ENCODE results near the gene UBE2H. TPM values are rescaled to one million over a fixed set of nuclear protein-coding genes. Genes with fewer than 3 reads are reported as not detected.
A peak's percentile ranks its signal among the peaks of the same experiment; 100 is the strongest.
"Not testable (repeated sequence)": the region's sequence is repeated elsewhere in the genome, so short reads cannot be mapped to it uniquely, and the experiment has no call there.

UBE2H gene
- polyA plus RNA-seq, 6 donors from 2014 or later = 35.9 to 86.8 (median 55.6) TPM

- H3K9me3 Mint-ChIP-seq; ATAC-seq (ENCODE audit: low read depth in 2 of 2); H3K36me3 Mint-ChIP-seq; H3K27me3 Mint-ChIP-seq; H3K4me3 Mint-ChIP-seq; DNase-seq: not testable (repeated sequence)
- Mint-ChIP-seq H3K4me1 (peaks cover 12 to 25% (median 20%) of the 10 kb centered on the region in 3 donors), H3K27ac (peak overlapping the region in 1 of 6 donors; percentile 41)
Measured at GRCh38 chr7:129960204-129960475, 7.4 kb upstream of the UBE2H start.

DNA sequence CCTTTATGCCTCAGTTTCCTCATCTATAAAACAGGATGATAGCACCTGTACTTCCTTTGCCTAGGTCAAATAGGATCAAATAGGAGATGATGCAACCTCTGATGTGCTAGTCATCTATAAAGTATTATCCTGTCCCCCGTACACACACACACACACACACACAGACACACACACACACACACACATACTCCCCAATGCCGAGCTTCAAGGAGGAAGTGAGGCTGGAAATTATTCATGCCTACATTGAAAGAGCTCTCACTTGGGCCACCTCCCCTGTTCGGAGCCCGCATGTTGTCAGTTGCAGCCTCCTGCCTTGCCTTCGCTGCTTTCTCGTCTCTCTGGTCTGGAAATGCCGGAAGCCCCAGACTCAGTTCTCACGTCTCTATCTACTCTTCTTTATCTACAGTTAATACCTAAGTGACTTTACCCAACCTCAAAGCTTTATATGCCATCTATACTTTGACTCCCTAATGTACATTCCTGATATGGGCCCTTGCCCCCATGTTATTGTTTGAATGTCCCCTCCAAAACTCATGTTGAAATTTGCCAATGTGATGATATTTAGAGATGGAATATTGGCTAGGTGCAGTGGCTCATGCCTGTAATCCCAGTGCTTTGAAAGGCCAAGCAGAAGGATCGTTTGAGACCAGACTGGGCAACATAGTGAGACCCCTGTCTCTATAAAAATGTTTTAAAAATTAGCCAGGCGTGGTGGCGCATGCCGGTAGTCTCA is 6.9 kb upstream of the UBE2H start:
- ATAC-seq (ENCODE audit: low read depth in 2 of 2) = peak; percentile 90 to 91
- no peaks in the 10 kb centered on the region for H3K27me3 Mint-ChIP-seq
- H3K36me3 Mint-ChIP-seq = no peaks in the 10 kb centered on the region
- peak; percentile 42 for DNase-seq
- peak overlapping the region in 1 of 8 donors; percentile 66 for H3K4me3 Mint-ChIP-seq
- H3K27ac Mint-ChIP-seq = peak overlapping the region in 4 of 6 donors; percentile 13 to 81 (median 41)
- H3K4me1 Mint-ChIP-seq = peaks cover 12 to 25% (median 20%) of the 10 kb centered on the region in 3 donors
- H3K9me3 Mint-ChIP-seq = no peaks in the 10 kb centered on the region

GRCh38 chr7:129958643-129959470 is 6.1 kb upstream of the UBE2H start:
- no peak for ATAC-seq (ENCODE audit: low read depth in 2 of 2)
- H3K27me3 Mint-ChIP-seq = no peaks in the 10 kb centered on the region
- peak overlapping the region in 2 of 6 donors; percentile 30 to 41 for H3K27ac Mint-ChIP-seq
- peak overlapping the region in 1 of 8 donors; percentile 66 for H3K4me3 Mint-ChIP-seq
- H3K9me3 Mint-ChIP-seq = no peaks in the 10 kb centered on the region
- H3K36me3 Mint-ChIP-seq = no peaks in the 10 kb centered on the region
- peaks cover 12 to 25% (median 20%) of the 10 kb centered on the region in 3 donors for H3K4me1 Mint-ChIP-seq
- DNase-seq = no peak

GRCh38 chr7:129955993-129956543 is 3.3 kb upstream of the UBE2H start:
- H3K4me3 Mint-ChIP-seq = peak overlapping the region in 2 of 8 donors; percentile 30 to 79
- DNase-seq (no peak), ATAC-seq (ENCODE audit: low read depth in 2 of 2) (no peak)
- H3K9me3 Mint-ChIP-seq = peaks cover 0 to 3% (median 0%) of the 10 kb centered on the region in 7 donors
- no peak overlapping the region for H3K27ac Mint-ChIP-seq
- H3K36me3 Mint-ChIP-seq = peaks cover 0 to 8% of the 10 kb centered on the region in 2 donors
- peaks cover 19 to 38% (median 20%) of the 10 kb centered on the region in 3 donors for H3K4me1 Mint-ChIP-seq
- H3K27me3 Mint-ChIP-seq = no peaks in the 10 kb centered on the region

- Mint-ChIP-seq H3K9me3 (peaks cover 0 to 3% (median 0%) of the 10 kb centered on the region in 7 donors), H3K4me1 (peaks cover 2 to 20% (median 11%) of the 10 kb centered on the region in 3 donors), H3K27ac (peak overlapping the region in 2 of 6 donors; percentile 99), H3K27me3 (no peaks in the 10 kb centered on the region), H3K36me3 (peaks cover 0 to 8% of the 10 kb centered on the region in 2 donors), H3K4me3 (no peak overlapping the region)
- ATAC-seq (ENCODE audit: low read depth in 2 of 2) = peak; percentile 16 to 24
- DNase-seq = peak; percentile 38
Measured at GRCh38 chr7:129952086-129952652, 591 bp downstream of the UBE2H start.

- Mint-ChIP-seq H3K4me3 (no peak overlapping the region), H3K9me3 (peaks cover 0 to 3% (median 0%) of the 10 kb centered on the region in 7 donors), H3K36me3 (peaks cover 3 to 8% of the 10 kb centered on the region in 2 donors), H3K27ac (peak overlapping the region in 2 of 6 donors; percentile 99), H3K27me3 (no peaks in the 10 kb centered on the region), H3K4me1 (peaks cover 6 to 20% (median 13%) of the 10 kb centered on the region in 3 donors)
- DNase-seq (no peak), ATAC-seq (ENCODE audit: low read depth in 2 of 2) (no peak)
Measured at GRCh38 chr7:129951226-129952085, 1.3 kb downstream of the UBE2H start.

DNA sequence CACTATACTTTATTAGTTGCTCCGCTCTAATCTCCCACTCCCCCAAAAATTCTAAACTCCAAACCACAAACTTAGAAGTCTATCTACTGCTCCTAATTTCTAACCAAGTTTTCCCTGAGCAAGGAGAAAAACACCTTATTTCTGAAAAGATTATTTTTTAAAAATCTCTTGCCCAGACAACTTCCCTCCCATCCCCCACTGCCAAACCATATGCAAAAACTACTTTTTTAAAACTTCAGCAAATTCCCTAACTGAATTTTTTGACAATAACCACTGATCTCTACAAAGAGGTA is 1.9 kb downstream of the UBE2H start:
- H3K27ac Mint-ChIP-seq = no peak overlapping the region
- H3K4me1 Mint-ChIP-seq = peaks cover 6 to 18% (median 13%) of the 10 kb centered on the region in 3 donors
- DNase-seq (no peak), ATAC-seq (ENCODE audit: low read depth in 2 of 2) (no peak)
- H3K36me3 Mint-ChIP-seq = peaks cover 4 to 8% of the 10 kb centered on the region in 2 donors
- peaks cover 0 to 3% (median 0%) of the 10 kb centered on the region in 7 donors for H3K9me3 Mint-ChIP-seq
- H3K27me3 Mint-ChIP-seq = no peaks in the 10 kb centered on the region
- no peak overlapping the region for H3K4me3 Mint-ChIP-seq

DNA sequence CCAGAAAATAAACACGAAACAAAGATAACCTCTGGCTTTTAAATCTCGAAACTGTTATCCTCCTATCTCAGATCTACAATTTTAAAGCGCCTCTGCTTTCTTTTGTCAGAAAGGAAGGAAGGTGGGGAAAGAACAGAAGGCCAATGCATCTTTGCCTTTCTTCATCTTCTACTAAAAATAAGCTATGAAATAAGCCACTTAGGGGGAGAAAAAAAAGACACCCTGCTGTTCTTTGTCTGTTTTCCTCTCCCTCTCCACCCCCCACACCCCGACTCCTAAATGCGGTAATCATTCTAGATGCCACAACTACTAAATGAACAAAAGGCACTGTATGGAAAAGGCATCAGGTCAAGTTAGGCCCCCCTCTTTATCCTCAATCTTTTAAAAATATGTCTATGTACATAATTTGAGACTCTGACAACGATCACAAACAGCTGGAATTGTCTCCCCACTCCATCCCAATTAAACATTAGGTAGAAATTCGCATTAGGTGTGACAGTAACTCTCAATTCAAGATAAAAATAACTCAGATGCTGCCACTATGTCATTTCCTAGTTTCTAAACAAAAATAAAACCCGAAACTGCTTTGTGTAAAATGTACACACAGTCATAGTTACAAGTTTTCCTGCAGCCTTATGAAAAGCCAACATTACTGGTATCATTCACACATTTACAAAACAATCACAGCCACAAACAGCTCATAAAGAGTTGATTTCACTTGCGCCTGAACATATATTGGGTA is 2.4 kb downstream of the UBE2H start:
- Mint-ChIP-seq H3K27ac (no peak overlapping the region), H3K36me3 (peaks cover 4 to 8% of the 10 kb centered on the region in 2 donors), H3K9me3 (peaks cover 0 to 3% (median 0%) of the 10 kb centered on the region in 7 donors), H3K4me1 (peaks cover 4 to 13% (median 11%) of the 10 kb centered on the region in 3 donors), H3K4me3 (no peak overlapping the region), H3K27me3 (no peaks in the 10 kb centered on the region)
- ATAC-seq (ENCODE audit: low read depth in 2 of 2) (no peak), DNase-seq (no peak)

DNA sequence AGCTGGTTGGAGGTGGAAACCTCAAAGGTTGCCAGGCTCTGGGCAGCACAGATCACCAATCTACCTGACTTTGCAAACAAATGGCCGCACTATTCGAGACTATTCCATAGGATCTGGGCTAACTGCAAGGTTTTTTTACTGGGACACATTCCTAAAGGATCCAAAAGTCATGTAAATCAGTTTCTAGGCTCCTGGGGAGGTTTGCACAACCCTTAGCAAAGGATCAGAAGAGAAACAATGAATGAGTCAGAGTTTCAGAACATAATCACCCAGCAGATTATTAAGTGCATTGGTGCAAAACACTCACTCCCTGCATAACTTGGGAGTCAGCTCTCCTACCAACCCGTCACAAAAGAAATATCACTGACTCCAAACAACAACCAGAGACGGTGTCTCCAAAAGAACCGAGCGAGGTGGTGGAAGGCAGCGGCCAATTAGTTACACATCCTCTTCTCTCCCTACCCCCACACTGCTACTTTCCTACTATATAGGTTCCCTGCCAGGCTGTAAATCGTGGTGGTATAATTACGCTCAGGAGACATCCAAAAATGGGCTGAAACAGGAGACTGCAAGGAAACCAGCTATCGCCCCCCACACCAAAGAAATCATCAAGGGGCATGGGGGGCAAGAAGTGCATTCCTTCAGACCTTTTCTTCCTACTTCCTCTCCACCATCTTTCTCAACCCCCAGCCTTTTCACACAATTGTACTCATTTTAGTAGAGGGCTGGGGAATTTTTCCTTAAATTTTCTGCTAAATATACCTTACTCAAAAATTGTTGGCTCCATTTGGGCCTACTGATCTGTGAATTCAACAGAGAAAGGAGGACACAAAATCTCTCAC is 3.2 kb downstream of the UBE2H start:
- Mint-ChIP-seq H3K27me3 (no peaks in the 10 kb centered on the region), H3K27ac (no peak overlapping the region), H3K4me1 (peaks cover 12 to 16% (median 14%) of the 10 kb centered on the region in 3 donors), H3K4me3 (no peak overlapping the region), H3K36me3 (peaks cover 8 to 13% of the 10 kb centered on the region in 2 donors), H3K9me3 (peaks cover 0 to 4% (median 2%) of the 10 kb centered on the region in 7 donors)
- DNase-seq = no peak
- peak in 1 of 2 donors; percentile 1 for ATAC-seq (ENCODE audit: low read depth in 2 of 2)

DNA sequence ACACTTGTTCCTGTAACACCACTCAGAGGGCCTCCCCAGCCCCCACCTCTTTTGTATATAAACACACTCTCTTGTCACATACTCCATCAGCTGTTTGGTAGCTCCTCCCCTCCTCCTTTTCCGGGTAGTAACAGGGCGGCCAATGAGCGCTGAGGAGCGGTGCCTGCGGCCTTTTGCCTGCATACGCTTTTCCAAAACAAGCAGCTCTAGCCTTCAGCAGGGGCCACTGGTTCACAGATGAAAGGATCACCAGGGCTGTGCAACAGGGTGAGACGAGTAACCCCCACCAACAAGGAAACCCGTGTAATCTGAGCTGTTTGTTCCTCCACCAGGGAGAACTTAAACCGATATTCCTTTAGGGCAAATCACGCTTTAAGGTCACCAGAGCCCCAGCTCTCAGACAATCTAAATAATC is 3.9 kb downstream of the UBE2H start:
- Mint-ChIP-seq H3K4me3 (no peak overlapping the region), H3K4me1 (peaks cover 12 to 22% (median 14%) of the 10 kb centered on the region in 3 donors), H3K9me3 (peaks cover 0 to 4% (median 2%) of the 10 kb centered on the region in 7 donors), H3K27ac (no peak overlapping the region), H3K36me3 (peaks cover 8 to 14% of the 10 kb centered on the region in 2 donors), H3K27me3 (no peaks in the 10 kb centered on the region)
- ATAC-seq (ENCODE audit: low read depth in 2 of 2) = peak; percentile 68 to 70
- DNase-seq = peak; percentile 76

DNA sequence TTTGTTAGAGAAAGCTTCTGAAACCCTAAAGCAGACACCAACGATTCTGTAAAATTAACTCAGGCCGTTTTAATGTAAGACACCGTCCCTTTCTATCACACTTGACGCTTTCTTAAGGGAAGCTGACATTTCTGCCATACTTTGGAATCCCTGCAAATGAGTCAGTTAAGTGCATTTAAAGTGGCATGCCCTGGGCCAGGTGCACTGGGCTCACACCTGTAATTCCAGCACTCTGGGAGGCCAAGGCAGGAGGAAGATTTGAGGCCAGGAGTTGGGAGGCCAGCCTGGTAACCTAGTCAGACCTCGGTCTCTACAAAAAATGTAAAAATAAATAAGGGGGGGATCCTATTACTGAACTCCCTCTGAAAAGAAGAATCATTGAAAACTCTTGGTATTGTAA is 4.4 kb downstream of the UBE2H start:
- DNase-seq = no peak
- peak overlapping the region in 3 of 6 donors; percentile 31 to 43 (median 39) for H3K27ac Mint-ChIP-seq

More for the DNA sequence above, 4.4 kb downstream of the UBE2H start:
- no peak for ATAC-seq (ENCODE audit: low read depth in 2 of 2)
- Mint-ChIP-seq H3K4me1 (peaks cover 14 to 22% (median 15%) of the 10 kb centered on the region in 3 donors), H3K4me3 (peak overlapping the region in 1 of 8 donors; percentile 50), H3K9me3 (peaks cover 0 to 4% (median 2%) of the 10 kb centered on the region in 7 donors), H3K27me3 (no peaks in the 10 kb centered on the region), H3K36me3 (peaks cover 8 to 14% of the 10 kb centered on the region in 2 donors)

All from naive B cell (primary cell).